AG09319 (cell line): ENCODE data around the gene IL18BP.

ENCODE experiments used
- DNase-seq: peaks from one replicate; pipeline ENCODE4 v3.0.0-alpha.2; 2010; ENCODE audit warnings: low read depth; ENCODE audit errors: extremely low read depth
- TF ChIP-seq, protein P1 (sequence below): IDR thresholded peaks from 2 replicates; pipeline ENCODE4 v1.5.1; 2011; ENCODE audit warnings: low read depth, mild to moderate bottlenecking, inconsistent platforms, low read length, moderate library complexity

IL18BP gene

DNA sequence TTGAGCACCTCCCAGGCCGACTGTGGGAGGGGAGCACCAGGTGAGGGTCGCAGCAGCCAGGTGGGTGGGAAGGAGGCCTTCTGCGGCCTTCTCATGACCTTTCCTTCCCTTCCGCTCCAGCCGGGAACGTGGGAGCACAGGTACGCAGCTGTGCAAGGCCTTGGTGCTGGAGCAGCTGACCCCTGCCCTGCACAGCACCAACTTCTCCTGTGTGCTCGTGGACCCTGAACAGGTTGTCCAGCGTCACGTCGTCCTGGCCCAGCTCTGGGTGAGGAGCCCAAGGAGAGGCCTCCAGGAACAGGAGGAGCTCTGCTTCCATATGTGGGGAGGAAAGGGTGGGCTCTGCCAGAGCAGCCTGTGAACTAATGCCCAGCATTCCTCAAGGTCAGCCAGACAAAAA, 2.6 kb downstream of the IL18BP start:
- TF ChIP-seq, protein P1, sequence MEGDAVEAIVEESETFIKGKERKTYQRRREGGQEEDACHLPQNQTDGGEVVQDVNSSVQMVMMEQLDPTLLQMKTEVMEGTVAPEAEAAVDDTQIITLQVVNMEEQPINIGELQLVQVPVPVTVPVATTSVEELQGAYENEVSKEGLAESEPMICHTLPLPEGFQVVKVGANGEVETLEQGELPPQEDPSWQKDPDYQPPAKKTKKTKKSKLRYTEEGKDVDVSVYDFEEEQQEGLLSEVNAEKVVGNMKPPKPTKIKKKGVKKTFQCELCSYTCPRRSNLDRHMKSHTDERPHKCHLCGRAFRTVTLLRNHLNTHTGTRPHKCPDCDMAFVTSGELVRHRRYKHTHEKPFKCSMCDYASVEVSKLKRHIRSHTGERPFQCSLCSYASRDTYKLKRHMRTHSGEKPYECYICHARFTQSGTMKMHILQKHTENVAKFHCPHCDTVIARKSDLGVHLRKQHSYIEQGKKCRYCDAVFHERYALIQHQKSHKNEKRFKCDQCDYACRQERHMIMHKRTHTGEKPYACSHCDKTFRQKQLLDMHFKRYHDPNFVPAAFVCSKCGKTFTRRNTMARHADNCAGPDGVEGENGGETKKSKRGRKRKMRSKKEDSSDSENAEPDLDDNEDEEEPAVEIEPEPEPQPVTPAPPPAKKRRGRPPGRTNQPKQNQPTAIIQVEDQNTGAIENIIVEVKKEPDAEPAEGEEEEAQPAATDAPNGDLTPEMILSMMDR: no peak

DNA sequence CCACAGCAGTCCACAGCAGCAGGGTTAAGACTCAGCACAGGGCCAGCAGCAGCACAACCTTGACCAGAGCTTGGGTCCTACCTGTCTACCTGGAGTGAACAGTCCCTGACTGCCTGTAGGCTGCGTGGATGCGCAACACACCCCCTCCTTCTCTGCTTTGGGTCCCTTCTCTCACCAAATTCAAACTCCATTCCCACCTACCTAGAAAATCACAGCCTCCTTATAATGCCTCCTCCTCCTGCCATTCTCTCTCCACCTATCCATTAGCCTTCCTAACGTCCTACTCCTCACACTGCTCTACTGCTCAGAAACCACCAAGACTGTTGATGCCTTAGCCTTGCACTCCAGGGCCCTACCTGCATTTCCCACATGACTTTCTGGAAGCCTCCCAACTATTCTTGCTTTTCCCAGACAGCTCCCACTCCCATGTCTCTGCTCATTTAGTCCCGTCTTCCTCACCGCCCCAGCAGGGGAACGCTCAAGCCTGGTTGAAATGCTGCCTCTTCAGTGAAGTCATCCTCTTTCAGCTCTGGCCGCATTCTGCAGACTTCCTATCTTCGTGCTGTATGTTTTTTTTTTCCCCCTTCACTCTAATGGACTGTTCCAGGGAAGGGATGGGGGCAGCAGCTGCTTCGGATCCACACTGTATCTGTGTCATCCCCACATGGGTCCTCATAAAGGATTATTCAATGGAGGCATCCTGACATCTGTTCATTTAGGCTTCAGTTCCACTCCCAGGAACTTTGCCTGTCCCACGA, 3.3 kb downstream of the IL18BP start:
- TF ChIP-seq, protein P1: no peak
- DNase-seq: no peak

More for the DNA sequence above, 2.6 kb downstream of the IL18BP start:
- no peak for DNase-seq

DNA sequence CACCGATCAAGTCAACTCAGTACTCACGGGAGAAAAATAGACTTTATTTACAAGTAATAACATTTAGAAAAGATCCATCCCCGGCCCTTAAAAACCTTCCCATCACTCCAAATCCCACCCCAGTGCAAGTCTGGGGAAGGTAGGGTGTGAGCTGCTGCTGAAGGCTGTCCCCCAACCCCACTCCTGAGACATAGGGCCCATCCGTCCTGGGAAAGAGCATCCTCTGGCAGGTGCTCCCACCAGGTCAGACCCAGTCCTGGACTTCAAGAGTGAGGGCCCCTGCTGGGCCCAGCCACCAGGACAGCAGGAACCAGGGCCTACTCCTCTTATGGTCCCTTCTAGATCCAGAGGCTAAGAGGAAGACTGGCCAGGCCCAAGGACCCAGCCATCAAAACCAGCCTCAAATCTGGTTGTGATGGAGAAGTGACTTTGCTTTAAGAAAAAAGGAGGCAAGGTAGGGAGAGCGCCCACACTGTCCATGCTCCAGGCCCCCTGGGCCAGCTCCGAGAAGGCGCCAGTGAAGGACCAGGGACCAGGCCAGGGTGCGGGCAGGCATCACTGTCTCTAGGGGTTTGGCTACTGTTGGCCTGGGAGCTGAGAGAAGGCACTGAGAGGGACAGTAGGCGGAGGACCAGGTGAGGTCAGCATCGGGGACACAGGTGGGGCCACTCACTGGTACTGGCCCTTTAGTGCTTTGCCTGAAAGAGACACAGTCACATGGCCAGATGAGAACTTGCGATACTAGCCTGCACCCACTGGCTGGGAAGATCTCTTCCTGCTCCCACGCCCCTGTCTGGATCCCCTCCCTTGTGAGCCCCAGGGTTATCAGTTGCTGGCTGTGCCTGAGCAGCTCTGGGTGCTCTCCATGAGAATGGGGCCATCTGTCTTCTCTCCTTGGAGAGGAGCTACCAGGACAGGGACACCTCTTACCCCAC, 4.4 kb downstream of the IL18BP start:
- DNase-seq: no peak
- TF ChIP-seq, protein P1: no peak

DNA sequence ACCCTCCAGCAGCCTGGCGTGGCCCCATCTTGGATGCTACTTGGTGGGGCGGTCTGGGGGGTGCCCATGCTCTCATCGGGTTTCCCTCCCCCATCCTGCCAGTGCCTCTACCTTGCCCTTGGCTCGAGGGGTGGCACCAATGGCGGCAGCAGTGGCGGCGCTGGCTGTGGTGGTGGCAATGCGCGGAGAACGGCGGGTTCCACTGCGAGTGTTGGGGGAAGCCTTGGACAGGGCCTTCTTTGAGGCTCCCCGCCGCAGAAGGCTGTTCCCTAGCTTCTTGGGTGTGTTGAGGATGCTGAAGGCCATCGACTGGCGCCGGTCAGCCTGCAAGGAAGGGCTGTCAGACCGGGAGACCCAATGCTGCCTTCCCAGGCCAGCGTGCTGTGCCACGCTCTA, 5.1 kb downstream of the IL18BP start:
- TF ChIP-seq, protein P1: no peak
- no peak for DNase-seq

DNA sequence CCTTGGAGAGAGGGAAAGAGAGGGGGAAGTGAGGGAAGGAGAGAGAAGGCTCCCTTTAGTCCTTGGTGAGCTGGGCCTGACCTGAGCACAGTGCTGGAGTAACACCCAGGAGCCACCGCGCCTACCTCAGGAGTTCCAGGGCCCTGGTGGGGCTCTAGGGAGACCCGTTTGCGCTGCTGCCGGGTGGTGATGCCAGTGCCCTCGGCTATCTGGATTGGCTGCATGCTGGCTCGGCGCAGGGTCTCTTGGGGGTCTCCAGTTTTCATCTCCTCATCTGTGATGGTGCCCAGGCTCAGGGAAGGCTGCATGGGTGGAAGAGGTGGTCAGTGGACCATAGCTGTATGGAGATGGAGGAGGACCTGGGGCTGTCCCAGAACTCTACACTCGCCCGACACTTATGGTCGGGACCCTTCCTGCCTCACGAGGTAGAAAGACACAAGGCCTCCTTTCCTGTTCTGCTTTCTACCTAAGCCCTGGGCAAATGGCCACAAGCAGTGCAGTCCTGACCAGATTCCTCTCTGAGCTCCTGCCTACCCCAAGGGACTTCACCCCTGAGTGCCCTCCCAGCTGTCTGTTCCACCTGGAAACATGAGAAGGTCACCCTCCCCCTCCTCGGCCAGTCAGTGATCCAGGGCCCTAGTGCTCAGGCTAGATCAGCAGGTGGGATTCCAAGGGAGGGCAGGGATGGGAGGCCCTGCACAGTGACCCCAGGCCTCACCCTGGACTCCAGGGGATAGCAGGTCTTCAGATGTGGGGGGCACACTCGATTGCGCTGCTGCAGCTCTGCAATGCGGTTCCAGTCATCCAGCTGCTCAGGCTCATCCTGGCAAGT, 6.0 kb downstream of the IL18BP start:
- no peak for DNase-seq
- TF ChIP-seq, protein P1: no peak

DNA sequence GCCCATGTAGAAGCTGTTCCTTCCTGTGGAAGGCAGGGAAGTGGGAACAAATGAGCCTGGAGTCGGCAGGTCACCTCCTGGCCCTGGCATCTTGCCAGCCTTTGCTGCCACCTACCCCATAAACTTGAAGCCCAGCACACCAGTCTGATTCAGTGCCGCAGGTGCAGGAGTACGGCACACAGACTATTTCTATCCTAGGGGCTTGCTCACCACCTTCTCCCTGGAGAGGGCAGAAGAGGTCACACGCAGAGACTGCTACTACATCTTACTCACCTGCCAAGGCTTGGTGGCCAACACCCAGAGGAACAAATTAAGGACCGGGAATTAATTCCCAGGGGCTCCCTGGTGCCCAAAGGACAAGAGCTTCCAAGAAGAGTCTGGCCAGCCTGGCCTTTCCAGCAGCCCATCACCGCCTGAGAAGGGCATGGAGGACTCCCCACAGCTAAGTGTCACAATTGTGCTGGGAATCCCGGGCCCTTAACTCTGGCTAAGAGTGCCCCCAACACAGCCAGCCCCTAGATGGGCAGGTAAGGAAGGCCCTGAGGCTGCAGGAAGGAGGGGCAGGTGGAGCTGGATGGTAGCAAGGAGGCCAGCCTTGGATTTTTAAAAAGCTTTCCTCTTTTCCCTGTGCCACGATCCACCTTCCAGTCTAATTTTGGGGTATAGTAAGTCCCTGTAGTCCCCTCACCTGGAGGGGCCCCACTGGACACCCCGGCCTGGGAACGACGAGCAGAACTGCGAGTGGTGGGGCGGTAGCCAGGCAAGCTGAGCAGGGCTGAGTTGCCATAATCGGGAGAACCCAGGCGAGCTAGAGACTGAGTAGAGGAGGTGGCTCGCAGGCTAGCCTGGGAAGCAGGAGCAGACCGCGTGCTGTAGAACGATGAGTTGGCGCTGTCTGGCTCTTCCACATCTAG, 6.9 kb downstream of the IL18BP start:
- TF ChIP-seq, protein P1: no peak
- DNase-seq: no peak
